GM21717 (cell line): ENCODE data around the gene THOC6.

Experiments used
- ATAC-seq: cut with Tn5 transposase; IDR thresholded peaks from one replicate; pipeline ENCODE4 v1.9.1; 2021; ENCODE audit warnings: mild to moderate bottlenecking, moderate library complexity; ENCODE audit not compliant: unreplicated experiment

The THOC6 gene

GRCh38 chr16:3014971-3015370 is 8.9 kb upstream of the THOC6 start:
- ATAC-seq, result no peak

GRCh38 chr16:3015865-3016521 is 7.8 kb upstream of the THOC6 start:
- no peak for ATAC-seq

GRCh38 chr16:3017344-3017743 is 6.5 kb upstream of the THOC6 start:
- ATAC-seq, result no peak

- no peak for ATAC-seq
Observed at GRCh38 chr16:3017794-3018506, 5.9 kb upstream of the THOC6 start, which contains the start of gene CLDN6. Gene CLDN6 (minus strand): TSS chr16:3018183. CDS start chr16:3016021, 2,162 bp downstream.

GRCh38 chr16:3019594-3020246 is 4.1 kb upstream of the THOC6 start:
- ATAC-seq, result no peak

- ATAC-seq, result no peak
Observed at GRCh38 chr16:3020247-3020603, 3.6 kb upstream of the THOC6 start, which contains the start of gene TNFRSF12A. Gene TNFRSF12A (plus strand): TSS chr16:3020368. CDS start chr16:3020398, 30 bp downstream.

GRCh38 chr16:3020604-3021448 is 3.0 kb upstream of the THOC6 start:
- no peak for ATAC-seq

- no peak for ATAC-seq
Observed at GRCh38 chr16:3021449-3022207, 2.2 kb upstream of the THOC6 start.

GRCh38 chr16:3022208-3022683 is 1.6 kb upstream of the THOC6 start:
- no peak for ATAC-seq

GRCh38 chr16:3022684-3023414 is 986 bp upstream of the THOC6 start:
- no peak for ATAC-seq

GRCh38 chr16:3023415-3023668 is 493 bp upstream of the THOC6 start:
- peak; percentile 3 for ATAC-seq

- ATAC-seq, result no peak
Observed at GRCh38 chr16:3025032-3026002, 1.5 kb downstream of the THOC6 start.

GRCh38 chr16:3026003-3026378 is 2.2 kb downstream of the THOC6 start:
- no peak for ATAC-seq

- no peak for ATAC-seq
Observed at GRCh38 chr16:3026609-3027488, 3.0 kb downstream of the THOC6 start.

- ATAC-seq, result no peak
Observed at GRCh38 chr16:3027489-3027795, 3.6 kb downstream of the THOC6 start.

- ATAC-seq, result no peak
Observed at GRCh38 chr16:3027983-3028715, 4.3 kb downstream of the THOC6 start.

- ATAC-seq, result no peak
Observed at GRCh38 chr16:3028716-3029319, 5.0 kb downstream of the THOC6 start.
